SK-N-SH (cell line): Measurements from ENCODE around the gene PRKAG1. TPM values are rescaled to one million over a fixed set of nuclear protein-coding genes. Genes with fewer than 3 reads are reported as not detected.

ENCODE experiments used
- CTCF ChIA-PET: fragments of 300-600, 350-600 bp; formaldehyde crosslinking; extraction: SDS; loops from one replicate; lab custom pipeline; 2021; lab: Yijun Ruan, JAX
- POLR2A ChIA-PET: fragments of 350-600 bp; sonication (Branson Sonifier 250); formaldehyde crosslinking; extraction: SDS; loops from one replicate; lab custom pipeline; 2020; ENCODE audit warnings: antibody characterized with exemption, inconsistent platforms; lab: Yijun Ruan, JAX
- DNase-seq: peaks from one replicate; pipeline ENCODE4 v3.0.0; 2012
- H2AFZ ChIP-seq: fragments of 200-600 bp; sonication (generic); 2 replicates; pipeline ENCODE4 v1.8.1; 2016; ENCODE audit warnings: antibody characterized with exemption, mild to moderate bottlenecking, low read depth
- H3F3A ChIP-seq: fragments of 200-600 bp; sonication (generic); replicated peaks from 2 replicates; pipeline ENCODE3; 2016; ENCODE audit warnings: antibody characterized with exemption, mild to moderate bottlenecking; ENCODE audit not compliant: insufficient read depth
- H3K27ac ChIP-seq, 2 experiments: fragments of 200-500 bp in 1 of 2; fragments of 200-600 bp in 1 of 2; sonication (Bioruptor generic) in 1 of 2; sonication (generic), shearing (Covaris generic) in 1 of 2; 2 replicates each; pipeline versions ENCODE4 v1.5.1 to v1.6.1; 2014 to 2016; ENCODE audit warnings: low read depth in 2 of 2, inconsistent platforms in 1 of 2, low read length in 1 of 2, mild to moderate bottlenecking in 1 of 2, mixed read lengths in 1 of 2
- H3K27me3 ChIP-seq: fragments of 200-600 bp; sonication (generic), shearing (Covaris generic); 2 replicates; pipeline ENCODE4 v1.6.1; 2016; ENCODE audit warnings: mixed run types; ENCODE audit not compliant: insufficient read depth
- H3K36me3 ChIP-seq, 2 experiments: fragments of 200-500 bp in 1 of 2; fragments of 200-600 bp in 1 of 2; sonication (Bioruptor generic) in 1 of 2; sonication (generic) in 1 of 2; replicated peaks in 1 of 2; 2 replicates each; pipeline versions ENCODE3 to v1.5.1; 2014 to 2016; ENCODE audit warnings: low read length in 1 of 2, mild to moderate bottlenecking in 1 of 2; ENCODE audit not compliant: insufficient read depth in 2 of 2, control insufficient read depth in 1 of 2
- H3K4me1 ChIP-seq, 2 experiments: fragments of 200-500 bp in 1 of 2; fragments of 200-600 bp in 1 of 2; sonication (Bioruptor generic) in 1 of 2; sonication (generic), shearing (Covaris generic) in 1 of 2; 2 replicates each; pipeline versions ENCODE4 v1.5.1 to v1.6.1; 2014 to 2016; ENCODE audit warnings: low read depth in 1 of 2, low read length in 1 of 2, mixed run types in 1 of 2; ENCODE audit not compliant: insufficient read depth in 2 of 2, control insufficient read depth in 1 of 2
- H3K4me2 ChIP-seq: fragments of 200-600 bp; sonication (generic), shearing (Covaris generic); 2 replicates; pipeline ENCODE4 v1.6.1; 2017; ENCODE audit warnings: mixed run types
- H3K4me3 ChIP-seq, 2 experiments: fragments of 200-500 bp in 1 of 2; fragments of 200-600 bp in 1 of 2; sonication (Bioruptor generic) in 1 of 2; sonication (generic), shearing (Covaris generic) in 1 of 2; 2 replicates each; pipeline versions ENCODE4 v1.5.1 to v1.8.1; 2014 to 2016; ENCODE audit warnings: low read depth in 2 of 2, inconsistent platforms in 1 of 2, low read length in 1 of 2, mild to moderate bottlenecking in 1 of 2, mixed read lengths in 1 of 2, moderate library complexity in 1 of 2
- H3K79me2 ChIP-seq: fragments of 200-600 bp; sonication (generic); 2 replicates; pipeline ENCODE4 v1.8.1; 2017; ENCODE audit warnings: mild to moderate bottlenecking; ENCODE audit not compliant: insufficient read depth
- H3K9ac ChIP-seq: fragments of 200-600 bp; sonication (generic); 2 replicates; pipeline ENCODE4 v1.6.1; 2017; ENCODE audit warnings: mixed run types
- H3K9me2 ChIP-seq: fragments of 200-600 bp; sonication (generic); 2 replicates; pipeline ENCODE4 v1.6.1; 2017; ENCODE audit warnings: mixed run types
- H3K9me3 ChIP-seq: fragments of 200-600 bp; sonication (generic); 2 replicates; pipeline ENCODE4 v1.6.1; 2017; ENCODE audit warnings: mixed run types, mild to moderate bottlenecking, moderate library complexity
- H4K20me1 ChIP-seq: fragments of 200-600 bp; sonication (generic); 2 replicates; pipeline ENCODE4 v1.6.1; 2017; ENCODE audit warnings: mild to moderate bottlenecking, mixed run types; ENCODE audit not compliant: insufficient read depth
- CHD2 ChIP-seq: fragments of 150-350 bp; IDR thresholded peaks from 2 replicates; pipeline ENCODE4 v1.6.1; 2018; ENCODE audit warnings: low read length; ENCODE audit not compliant: partially characterized antibody
- ELF1 ChIP-seq: IDR thresholded peaks from 2 replicates; pipeline ENCODE4 v1.4.0; 2012
- EP300 ChIP-seq, 2 experiments: IDR thresholded peaks; 2 replicates each; pipeline versions ENCODE4 v1.4.0 to v1.6.1; 2012; ENCODE audit warnings: borderline replicate concordance in 1 of 2, low read depth in 1 of 2, low read length in 1 of 2
- EZH2phosphoT487 ChIP-seq: fragments of 200-600 bp; sonication (generic); IDR thresholded peaks from 2 replicates; pipeline ENCODE4 v1.6.1; 2017; ENCODE audit warnings: low read depth, mixed run types, mild to moderate bottlenecking, antibody characterized with exemption, moderate library complexity, borderline replicate concordance
- FOSL2 ChIP-seq: IDR thresholded peaks from 2 replicates; pipeline ENCODE4 v1.4.0; 2012; ENCODE audit warnings: low read depth, mild to moderate bottlenecking, moderate library complexity, borderline replicate concordance
- GABPA ChIP-seq: IDR thresholded peaks from 2 replicates; pipeline ENCODE4 v1.4.0; 2012; ENCODE audit warnings: low read depth, mild to moderate bottlenecking
- GATA2 ChIP-seq: sonication (generic); formaldehyde crosslinking; IDR thresholded peaks from 2 replicates; pipeline ENCODE4 v1.5.0; 2020; ENCODE audit warnings: mild to moderate bottlenecking, missing genetic modification reagents
- IRF3 ChIP-seq: fragments of 150-350 bp; IDR thresholded peaks from 2 replicates; pipeline ENCODE4 v1.6.1; 2016; ENCODE audit warnings: mild to moderate bottlenecking, low read depth, low read length
- JUND ChIP-seq: IDR thresholded peaks from 2 replicates; pipeline ENCODE4 v1.4.0; 2012
- MAX ChIP-seq: IDR thresholded peaks from 2 replicates; pipeline ENCODE4 v1.4.0; 2012; ENCODE audit warnings: low read depth
- NRF1 ChIP-seq: IDR thresholded peaks from 2 replicates; pipeline ENCODE4 v1.6.1; 2012; ENCODE audit warnings: low read depth, mild to moderate bottlenecking, low read length
- RAD21 ChIP-seq: IDR thresholded peaks from 2 replicates; pipeline ENCODE4 v1.6.1; 2012; ENCODE audit warnings: mild to moderate bottlenecking, low read length
- RFX5 ChIP-seq: IDR thresholded peaks from 2 replicates; pipeline ENCODE4 v1.6.1; 2012; ENCODE audit warnings: mild to moderate bottlenecking, improper control_type of control experiment, low read length
- RXRA ChIP-seq: IDR thresholded peaks from 2 replicates; pipeline ENCODE4 v1.4.0; 2012; ENCODE audit warnings: low read depth, mild to moderate bottlenecking, borderline replicate concordance
- SIN3A ChIP-seq: IDR thresholded peaks from 2 replicates; pipeline ENCODE4 v1.6.1; 2012; ENCODE audit warnings: low read depth, mild to moderate bottlenecking, low read length, moderate library complexity, borderline replicate concordance
- TCF12 ChIP-seq: IDR thresholded peaks from 2 replicates; pipeline ENCODE4 v1.4.0; 2012
- polyA plus RNA-seq, 3 experiments: library from polyadenylated mRNA; depleted of rRNA; stranded (reverse); fragments of >200 nt; gene quantifications; 2 replicates each; pipeline ENCODE4 v1.2.3, GENCODE V29; 2012
- TF ChIP-seq, protein P1 (sequence below): IDR thresholded peaks from 2 replicates; pipeline ENCODE4 v1.6.1; 2012; ENCODE audit warnings: mild to moderate bottlenecking, low read depth, low read length, moderate library complexity

The PRKAG1 gene
- polyA plus RNA-seq, 1 of the 3 experiments (the other 2 are of a cell fraction) = 75.1 TPM

DNA sequence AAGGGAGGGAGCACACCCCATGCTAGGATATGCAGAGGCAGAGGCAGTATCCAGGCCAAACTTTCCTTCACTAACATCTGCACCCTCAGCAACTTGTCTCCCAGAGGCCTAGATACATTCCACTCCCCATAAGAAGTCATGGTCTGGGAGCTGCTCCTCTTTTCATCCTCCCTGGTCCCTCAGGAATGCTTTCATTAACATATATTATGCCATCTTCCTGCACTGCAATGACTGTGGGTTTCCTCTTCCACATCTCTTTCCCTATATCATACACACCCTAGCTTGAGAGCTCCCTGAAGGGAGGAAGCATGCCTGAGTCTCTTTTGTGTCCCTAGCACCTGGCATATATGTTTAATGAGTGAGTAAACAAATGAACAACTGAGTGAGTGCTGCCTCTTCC, 28.0 kb downstream of the PRKAG1 start:
- CTCF ChIA-PET = interaction anchor here (0.7 to 33.0 kb wide), 5 partner anchors 1 to 137 kb away, joined by 3 to 935 read pairs (median 4); partner anchors contain the start of genes DDN, WNT1 and WNT10B
- H3K27me3 ChIP-seq = peaks cover 16% of the 10 kb centered on the region; the same call in 1 of the 2 replicates
- TF ChIP-seq GATA2 (CRISPR knock-in tag) = no peak
- no peak for TF ChIP-seq RXRA
- no peak for TF ChIP-seq ELF1
- TF ChIP-seq EP300 (IDR thresholded peaks at IDR 0.05; ENCODE audit: borderline replicate concordance in 1 of 2, low read depth in 1 of 2, low read length in 1 of 2) = no peak
- no peak for TF ChIP-seq NRF1
- no peak for TF ChIP-seq MAX
- no peak for TF ChIP-seq RFX5
- no peak for TF ChIP-seq EZH2phosphoT487
- TF ChIP-seq CHD2 = no peak
- TF ChIP-seq GABPA = no peak
- TF ChIP-seq, protein P1, sequence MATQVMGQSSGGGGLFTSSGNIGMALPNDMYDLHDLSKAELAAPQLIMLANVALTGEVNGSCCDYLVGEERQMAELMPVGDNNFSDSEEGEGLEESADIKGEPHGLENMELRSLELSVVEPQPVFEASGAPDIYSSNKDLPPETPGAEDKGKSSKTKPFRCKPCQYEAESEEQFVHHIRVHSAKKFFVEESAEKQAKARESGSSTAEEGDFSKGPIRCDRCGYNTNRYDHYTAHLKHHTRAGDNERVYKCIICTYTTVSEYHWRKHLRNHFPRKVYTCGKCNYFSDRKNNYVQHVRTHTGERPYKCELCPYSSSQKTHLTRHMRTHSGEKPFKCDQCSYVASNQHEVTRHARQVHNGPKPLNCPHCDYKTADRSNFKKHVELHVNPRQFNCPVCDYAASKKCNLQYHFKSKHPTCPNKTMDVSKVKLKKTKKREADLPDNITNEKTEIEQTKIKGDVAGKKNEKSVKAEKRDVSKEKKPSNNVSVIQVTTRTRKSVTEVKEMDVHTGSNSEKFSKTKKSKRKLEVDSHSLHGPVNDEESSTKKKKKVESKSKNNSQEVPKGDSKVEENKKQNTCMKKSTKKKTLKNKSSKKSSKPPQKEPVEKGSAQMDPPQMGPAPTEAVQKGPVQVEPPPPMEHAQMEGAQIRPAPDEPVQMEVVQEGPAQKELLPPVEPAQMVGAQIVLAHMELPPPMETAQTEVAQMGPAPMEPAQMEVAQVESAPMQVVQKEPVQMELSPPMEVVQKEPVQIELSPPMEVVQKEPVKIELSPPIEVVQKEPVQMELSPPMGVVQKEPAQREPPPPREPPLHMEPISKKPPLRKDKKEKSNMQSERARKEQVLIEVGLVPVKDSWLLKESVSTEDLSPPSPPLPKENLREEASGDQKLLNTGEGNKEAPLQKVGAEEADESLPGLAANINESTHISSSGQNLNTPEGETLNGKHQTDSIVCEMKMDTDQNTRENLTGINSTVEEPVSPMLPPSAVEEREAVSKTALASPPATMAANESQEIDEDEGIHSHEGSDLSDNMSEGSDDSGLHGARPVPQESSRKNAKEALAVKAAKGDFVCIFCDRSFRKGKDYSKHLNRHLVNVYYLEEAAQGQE = no peak
- TF ChIP-seq RAD21 = no peak
- TF ChIP-seq TCF12 = no peak
- no peak for TF ChIP-seq JUND
- TF ChIP-seq IRF3 = no peak
- TF ChIP-seq SIN3A = no peak
- no peak for TF ChIP-seq FOSL2

More for the DNA sequence above, 28.0 kb downstream of the PRKAG1 start:
- Histone ChIP-seq H3K9me3 (no peaks in the 10 kb centered on the region), H3K4me1 (no peaks in the 10 kb centered on the region), H4K20me1 (no peaks in the 10 kb centered on the region), H2AFZ (no peak overlapping the region), H3K9me2 (no peaks in the 10 kb centered on the region), H3K4me3 (no peak overlapping the region), H3K79me2 (no peaks in the 10 kb centered on the region), H3K9ac (no peak overlapping the region), H3K4me2 (no peak overlapping the region), H3K27ac (no peak overlapping the region), H3F3A (no peaks in the 10 kb centered on the region), H3K36me3 (no peaks in the 10 kb centered on the region)
- DNase-seq = no peak
- POLR2A ChIA-PET = interaction anchor here (0.7 kb wide), 1 partner anchor 27 kb away, joined by 3 read pairs; no protein-coding TSS in a partner anchor
